ENCODE data around the gene CSE1L. TPM values are rescaled to one million over a fixed set of nuclear protein-coding genes. Genes with fewer than 3 reads are reported as not detected.
"Not testable (repeated sequence)": the region's sequence is repeated elsewhere in the genome, so short reads cannot be mapped to it uniquely, and the experiment has no call there.

Gene CSE1L
- total RNA-seq, 2 experiments from 2014 or later, result 86.1 to 88.9 TPM

DNA sequence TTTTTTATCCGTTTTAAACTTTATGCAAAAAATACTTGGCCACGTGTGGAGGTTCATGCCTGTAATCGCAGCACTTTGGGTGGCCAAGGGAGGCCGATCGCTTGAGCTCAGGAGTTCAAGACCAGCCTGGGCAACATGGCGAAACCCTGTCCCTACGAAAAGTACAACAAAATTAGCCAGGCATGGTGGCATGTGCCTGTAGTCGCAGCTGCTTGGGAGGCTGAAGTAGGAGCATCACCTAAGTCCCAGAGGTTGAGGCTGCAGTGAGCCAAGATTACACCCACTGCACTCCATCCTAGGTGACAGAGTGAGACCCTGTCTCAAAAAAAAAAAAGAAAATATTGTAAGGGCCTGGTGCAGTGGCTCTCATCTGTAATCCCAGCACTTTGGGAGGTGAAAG, 45.0 kb downstream of the CSE1L start:
- Mint-ChIP-seq H3K4me1 (ENCODE audit: low read depth) (no peaks in the 10 kb centered on the region), H3K9me3 (no peaks in the 10 kb centered on the region), H3K36me3 (ENCODE audit: low read depth) (peaks cover 39% of the 10 kb centered on the region), H3K4me3 (no peak overlapping the region), H3K27me3 (ENCODE audit: low read depth) (no peaks in the 10 kb centered on the region), H3K27ac (no peak overlapping the region)
- no peak for DNase-seq
- intact Hi-C loops (cut with micrococcal nuclease), result no loop called here
- CTCF ChIA-PET, result no interaction called here

DNA sequence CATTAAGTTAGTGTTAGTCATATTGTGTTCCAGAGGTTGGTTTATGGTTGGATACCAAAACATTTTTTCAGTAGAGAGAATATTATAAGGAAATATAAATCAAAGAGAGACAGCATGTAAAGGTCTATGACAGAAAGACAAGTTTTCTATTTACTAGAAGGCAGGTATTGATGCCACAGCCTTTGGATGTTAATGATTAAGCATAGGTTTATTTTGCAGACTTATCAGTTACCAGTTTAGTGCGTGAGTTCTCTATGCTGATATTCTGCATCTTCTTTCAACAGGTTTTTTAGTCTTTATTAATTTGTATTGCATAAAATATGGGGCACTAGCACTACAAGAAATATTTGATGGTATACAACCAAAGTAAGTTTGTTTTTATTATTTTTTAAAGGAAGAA, 45.6 kb downstream of the CSE1L start:
- H3K27ac Mint-ChIP-seq, result no peak overlapping the region
- H3K36me3 Mint-ChIP-seq (ENCODE audit: low read depth), result peaks cover 40% of the 10 kb centered on the region
- no peak overlapping the region for H3K4me3 Mint-ChIP-seq
- CTCF ChIA-PET, result no interaction called here
- DNase-seq, result no peak
- no peaks in the 10 kb centered on the region for H3K4me1 Mint-ChIP-seq (ENCODE audit: low read depth)
- no peaks in the 10 kb centered on the region for H3K27me3 Mint-ChIP-seq (ENCODE audit: low read depth)
- intact Hi-C loops (cut with micrococcal nuclease), result no loop called here
- no peaks in the 10 kb centered on the region for H3K9me3 Mint-ChIP-seq

DNA sequence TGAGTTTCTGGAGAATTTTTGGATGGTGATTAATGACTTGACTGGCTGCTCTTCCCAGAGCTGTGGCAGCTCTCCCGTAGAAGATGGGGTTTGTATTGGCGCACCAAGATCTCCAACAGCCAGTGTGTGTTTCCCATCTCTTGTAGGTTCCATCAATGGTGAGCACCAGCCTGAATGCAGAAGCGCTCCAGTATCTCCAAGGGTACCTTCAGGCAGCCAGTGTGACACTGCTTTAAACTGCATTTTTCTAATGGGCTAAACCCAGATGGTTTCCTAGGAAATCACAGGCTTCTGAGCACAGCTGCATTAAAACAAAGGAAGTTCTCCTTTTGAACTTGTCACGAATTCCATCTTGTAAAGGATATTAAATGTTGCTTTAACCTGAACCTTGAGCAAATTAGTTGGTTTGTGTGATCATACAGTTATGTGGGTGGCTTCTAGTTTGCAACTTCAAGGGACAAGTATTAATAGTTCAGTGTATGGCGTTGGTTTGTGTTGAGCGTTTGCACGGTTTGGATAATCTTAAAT, 50.2 kb downstream of the CSE1L start:
- no peaks in the 10 kb centered on the region for H3K27me3 Mint-ChIP-seq (ENCODE audit: low read depth)
- peaks cover 8% of the 10 kb centered on the region for H3K4me1 Mint-ChIP-seq (ENCODE audit: low read depth)
- CTCF ChIA-PET, result no interaction called here

DNA sequence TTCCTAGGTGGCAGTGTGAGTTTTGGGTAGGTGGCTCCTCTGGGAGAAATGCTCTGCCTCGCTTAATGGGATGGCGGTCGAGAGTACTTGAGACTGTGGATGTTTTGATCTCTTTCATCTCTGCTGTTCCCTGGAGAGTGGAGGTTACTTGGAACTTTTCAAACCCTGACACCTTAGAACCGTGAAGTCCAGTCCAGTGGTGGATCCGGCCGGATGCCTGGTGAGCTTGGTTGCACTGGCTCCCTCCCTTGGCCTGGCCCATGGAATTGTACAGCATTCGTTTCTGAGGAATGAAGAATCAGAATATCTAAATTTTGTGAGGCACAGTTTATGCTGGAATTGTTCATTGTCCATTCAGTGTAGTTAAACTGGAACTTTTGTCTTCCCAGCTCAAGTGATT, 51.0 kb downstream of the CSE1L start:
- DNase-seq, result no peak
- Mint-ChIP-seq H3K4me3 (no peak overlapping the region), H3K9me3 (no peaks in the 10 kb centered on the region), H3K27me3 (ENCODE audit: low read depth) (no peaks in the 10 kb centered on the region), H3K4me1 (ENCODE audit: low read depth) (peaks cover 8% of the 10 kb centered on the region), H3K36me3 (ENCODE audit: low read depth) (peaks cover 48% of the 10 kb centered on the region), H3K27ac (peak overlapping the region; percentile 61)
- intact Hi-C loops (cut with micrococcal nuclease), result no loop called here
- CTCF ChIA-PET, result interaction anchor here (1.0 kb wide), 1 partner anchor 109 kb away, joined by 3 read pairs; no protein-coding TSS in a partner anchor

More for the DNA sequence above, 50.2 kb downstream of the CSE1L start:
- H3K27ac Mint-ChIP-seq, result no peak overlapping the region
- no peak for DNase-seq
- intact Hi-C loops (cut with micrococcal nuclease), result no loop called here
- H3K9me3 Mint-ChIP-seq, result no peaks in the 10 kb centered on the region
- peaks cover 44% of the 10 kb centered on the region for H3K36me3 Mint-ChIP-seq (ENCODE audit: low read depth)
- H3K4me3 Mint-ChIP-seq, result no peak overlapping the region

DNA sequence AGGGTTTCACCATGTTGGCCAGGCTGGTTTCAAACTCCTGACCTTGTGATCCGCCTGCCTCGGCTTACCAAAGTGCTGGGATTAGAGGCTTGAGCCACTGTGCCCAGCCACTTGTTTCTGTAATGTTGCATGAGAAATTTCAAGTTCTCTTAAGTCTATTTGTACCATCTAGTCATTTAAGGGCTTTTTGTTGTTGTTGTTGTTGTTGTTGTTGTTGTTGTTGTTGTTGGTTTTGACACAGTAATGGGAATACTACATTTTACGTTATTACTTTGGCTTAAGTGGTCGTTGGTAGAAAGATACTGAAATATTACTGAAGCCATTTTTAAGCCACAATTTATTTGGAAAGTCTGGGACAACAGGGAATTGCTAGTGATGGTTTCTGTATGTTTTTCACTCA, 52.0 kb downstream of the CSE1L start:
- CTCF ChIA-PET, result interaction anchor here (1.0 kb wide), 1 partner anchor 110 kb away, joined by 3 read pairs; no protein-coding TSS in a partner anchor
- Mint-ChIP-seq H3K27ac (no peak overlapping the region), H3K36me3 (ENCODE audit: low read depth) (peaks cover 51% of the 10 kb centered on the region), H3K4me3 (no peak overlapping the region), H3K27me3 (ENCODE audit: low read depth) (no peaks in the 10 kb centered on the region), H3K9me3 (no peaks in the 10 kb centered on the region), H3K4me1 (ENCODE audit: low read depth) (peaks cover 8% of the 10 kb centered on the region)
- intact Hi-C loops (cut with micrococcal nuclease), result no loop called here
- no peak for DNase-seq

DNA sequence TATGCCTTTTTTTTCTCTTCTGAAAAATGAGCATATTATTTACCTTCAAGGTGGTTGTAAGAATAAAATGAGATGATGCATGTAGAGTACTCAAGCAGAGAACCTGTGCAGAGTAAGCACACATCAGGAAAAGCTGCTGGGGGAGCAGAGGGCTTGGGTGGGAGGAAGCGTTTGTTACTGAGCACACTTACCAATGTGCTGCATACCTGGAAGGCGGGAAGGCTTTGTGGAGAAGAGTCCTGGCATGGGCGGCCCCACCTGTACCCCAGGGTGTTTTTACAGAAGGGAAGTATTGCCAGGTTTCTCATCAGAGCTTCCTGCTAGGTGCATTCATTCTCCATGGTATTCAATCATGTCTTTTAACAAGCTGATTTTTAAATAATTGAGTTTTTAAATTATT, 52.9 kb downstream of the CSE1L start:
- no peaks in the 10 kb centered on the region for H3K27me3 Mint-ChIP-seq (ENCODE audit: low read depth)
- intact Hi-C loops (cut with micrococcal nuclease), result no loop called here
- H3K36me3 Mint-ChIP-seq (ENCODE audit: low read depth), result peaks cover 54% of the 10 kb centered on the region
- no peaks in the 10 kb centered on the region for H3K9me3 Mint-ChIP-seq
- no peak for DNase-seq
- H3K4me3 Mint-ChIP-seq, result no peak overlapping the region
- no peak overlapping the region for H3K27ac Mint-ChIP-seq
- H3K4me1 Mint-ChIP-seq (ENCODE audit: low read depth), result peaks cover 8% of the 10 kb centered on the region
- CTCF ChIA-PET, result interaction anchor here (0.6 kb wide), 1 partner anchor 34 kb away, joined by 4 read pairs; no protein-coding TSS in a partner anchor

DNA sequence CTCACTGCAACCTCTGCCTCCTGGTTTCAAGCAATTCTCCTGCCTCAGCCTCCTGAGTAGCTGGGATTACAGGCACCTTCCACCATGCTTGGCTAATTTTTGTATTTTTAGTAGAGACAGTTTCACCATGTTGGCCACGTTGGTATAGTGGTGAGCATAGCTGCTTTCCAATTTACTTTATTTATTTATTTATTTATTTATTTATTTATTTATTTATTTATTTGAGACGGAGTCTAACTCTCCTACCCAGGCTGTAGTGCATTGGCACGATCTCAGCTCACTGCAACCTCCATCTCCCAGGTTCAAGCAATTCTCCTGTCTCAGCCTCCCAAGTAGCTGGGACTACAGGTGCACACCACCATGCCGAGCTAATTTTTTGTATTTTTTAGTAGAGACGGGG, 54.2 kb downstream of the CSE1L start:
- DNase-seq; H3K27me3 Mint-ChIP-seq (ENCODE audit: low read depth); H3K4me3 Mint-ChIP-seq; intact Hi-C loops (cut with micrococcal nuclease); H3K27ac Mint-ChIP-seq; H3K4me1 Mint-ChIP-seq (ENCODE audit: low read depth); H3K9me3 Mint-ChIP-seq: not testable (repeated sequence)
- H3K36me3 Mint-ChIP-seq (ENCODE audit: low read depth), result peaks cover 50% of the 10 kb centered on the region
- CTCF ChIA-PET, result interaction anchor here (2.3 kb wide), 1 partner anchor 117 kb away, joined by 12 read pairs; no protein-coding TSS in a partner anchor

DNA sequence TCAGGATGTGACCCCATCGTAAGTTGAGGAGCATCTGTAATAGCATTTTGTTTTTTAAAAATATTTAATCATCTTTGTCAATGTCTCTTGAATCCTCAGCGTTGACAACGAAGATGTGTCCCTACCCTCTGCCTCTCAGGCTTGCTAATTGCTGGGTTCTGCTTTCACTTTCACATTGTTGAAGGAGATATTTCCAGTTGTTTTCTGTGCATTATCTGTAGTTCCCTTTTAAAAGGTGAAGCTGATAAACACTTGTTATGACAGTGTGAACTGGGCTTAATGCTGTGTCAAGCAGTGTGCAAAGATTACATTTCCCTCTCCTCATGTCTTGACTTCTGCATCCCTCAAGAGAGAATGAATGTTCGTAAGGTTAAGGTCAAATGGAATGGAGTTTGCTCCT, 54.9 kb downstream of the CSE1L start:
- CTCF ChIA-PET, result interaction anchor here (2.3 kb wide), 1 partner anchor 116 kb away, joined by 12 read pairs; no protein-coding TSS in a partner anchor
- intact Hi-C loops (cut with micrococcal nuclease), result no loop called here
- H3K27me3 Mint-ChIP-seq (ENCODE audit: low read depth), result no peaks in the 10 kb centered on the region
- peaks cover 8% of the 10 kb centered on the region for H3K4me1 Mint-ChIP-seq (ENCODE audit: low read depth)
- H3K36me3 Mint-ChIP-seq (ENCODE audit: low read depth), result peaks cover 48% of the 10 kb centered on the region
- peak overlapping the region; percentile 68 for H3K27ac Mint-ChIP-seq
- no peak overlapping the region for H3K4me3 Mint-ChIP-seq
- no peak for DNase-seq
- H3K9me3 Mint-ChIP-seq, result no peaks in the 10 kb centered on the region

DNA sequence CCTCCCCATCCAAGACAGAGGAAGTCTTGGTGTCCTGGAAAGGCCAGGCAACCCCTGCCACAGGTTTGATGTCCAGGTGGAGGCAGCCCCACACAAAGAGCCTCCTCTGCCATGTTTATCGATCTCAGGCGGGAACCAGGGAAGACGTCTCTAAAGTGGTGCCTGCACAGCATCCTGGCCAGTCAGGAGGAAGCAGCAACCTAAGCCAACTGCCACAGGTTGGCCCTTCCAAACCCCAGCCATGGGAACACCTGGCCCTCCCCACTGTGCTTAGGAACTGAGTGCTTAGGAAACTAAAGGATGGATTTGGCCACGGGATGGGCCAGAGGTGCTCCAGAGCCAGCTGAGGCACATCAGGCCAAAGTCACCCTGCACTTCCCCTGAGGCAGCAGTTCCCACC, 56.9 kb downstream of the CSE1L start:
- H3K4me3 Mint-ChIP-seq, result no peak overlapping the region
- no peaks in the 10 kb centered on the region for H3K9me3 Mint-ChIP-seq
- intact Hi-C loops (cut with micrococcal nuclease), result no loop called here
- no peak overlapping the region for H3K27ac Mint-ChIP-seq
- peaks cover 8% of the 10 kb centered on the region for H3K4me1 Mint-ChIP-seq (ENCODE audit: low read depth)
- H3K27me3 Mint-ChIP-seq (ENCODE audit: low read depth), result no peaks in the 10 kb centered on the region
- CTCF ChIA-PET, result no interaction called here
- peaks cover 33% of the 10 kb centered on the region for H3K36me3 Mint-ChIP-seq (ENCODE audit: low read depth)
- no peak for DNase-seq

DNA sequence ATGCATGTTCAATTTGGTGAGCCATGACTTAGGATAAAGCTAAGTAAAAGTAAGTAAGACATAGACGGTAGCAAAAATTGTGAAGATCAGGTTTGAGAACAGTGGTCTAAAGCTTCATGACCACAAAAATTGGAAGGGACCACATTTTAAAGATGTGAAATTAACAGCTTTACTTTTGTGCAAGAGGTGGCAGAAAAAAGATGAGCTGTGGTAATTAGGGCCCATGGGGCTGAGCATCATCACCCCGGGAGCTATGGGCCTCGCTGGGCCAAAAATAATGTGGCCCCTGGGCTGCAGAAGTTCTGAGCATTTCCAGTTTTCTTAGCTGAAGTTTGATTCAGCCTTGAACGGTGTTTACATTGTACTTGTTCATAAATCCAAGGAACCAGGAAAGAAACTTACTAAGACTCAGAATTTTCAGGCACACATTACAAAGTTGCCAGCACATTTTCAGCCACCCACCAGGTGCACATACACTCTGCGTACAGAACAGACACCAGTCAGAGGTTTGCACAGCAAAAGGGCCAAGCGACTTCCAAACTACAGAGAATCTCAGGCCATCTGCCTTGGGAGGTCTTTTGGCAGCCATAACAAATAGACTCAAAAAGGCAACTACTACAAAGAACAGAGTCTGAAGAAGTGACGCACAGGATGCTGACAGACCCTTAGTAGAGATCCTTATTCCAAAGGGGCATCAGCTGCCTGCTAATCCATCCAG, 57.7 kb downstream of the CSE1L start:
- peaks cover 30% of the 10 kb centered on the region for H3K36me3 Mint-ChIP-seq (ENCODE audit: low read depth)
- peaks cover 7% of the 10 kb centered on the region for H3K4me1 Mint-ChIP-seq (ENCODE audit: low read depth)
- H3K27ac Mint-ChIP-seq, result no peak overlapping the region
- no peak overlapping the region for H3K4me3 Mint-ChIP-seq
- no peaks in the 10 kb centered on the region for H3K9me3 Mint-ChIP-seq
- CTCF ChIA-PET, result no interaction called here
- intact Hi-C loops (cut with micrococcal nuclease), result no loop called here
- H3K27me3 Mint-ChIP-seq (ENCODE audit: low read depth), result no peaks in the 10 kb centered on the region
- DNase-seq, result no peak

DNA sequence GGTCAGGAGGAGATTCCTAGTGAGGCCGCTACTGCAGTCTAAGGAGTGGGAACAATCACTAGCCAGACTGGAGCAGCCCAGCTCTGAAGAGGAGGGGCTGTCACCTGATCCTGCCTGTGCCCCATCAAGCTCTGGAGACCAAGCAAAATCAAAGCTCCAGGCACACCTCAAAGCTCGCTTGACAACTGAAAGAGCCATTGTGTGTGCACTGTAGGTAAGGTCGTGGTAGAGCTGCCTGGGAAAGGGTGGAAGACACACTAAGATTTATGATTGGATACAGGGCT, 58.2 kb downstream of the CSE1L start:
- Mint-ChIP-seq H3K36me3 (ENCODE audit: low read depth) (peaks cover 28% of the 10 kb centered on the region), H3K4me3 (no peak overlapping the region), H3K27ac (no peak overlapping the region), H3K9me3 (no peaks in the 10 kb centered on the region), H3K27me3 (ENCODE audit: low read depth) (no peaks in the 10 kb centered on the region), H3K4me1 (ENCODE audit: low read depth) (peaks cover 6% of the 10 kb centered on the region)
- CTCF ChIA-PET, result interaction anchor here (0.8 kb wide), 1 partner anchor 116 kb away, joined by 3 read pairs; no protein-coding TSS in a partner anchor
- intact Hi-C loops (cut with micrococcal nuclease), result no loop called here
- DNase-seq, result no peak

DNA sequence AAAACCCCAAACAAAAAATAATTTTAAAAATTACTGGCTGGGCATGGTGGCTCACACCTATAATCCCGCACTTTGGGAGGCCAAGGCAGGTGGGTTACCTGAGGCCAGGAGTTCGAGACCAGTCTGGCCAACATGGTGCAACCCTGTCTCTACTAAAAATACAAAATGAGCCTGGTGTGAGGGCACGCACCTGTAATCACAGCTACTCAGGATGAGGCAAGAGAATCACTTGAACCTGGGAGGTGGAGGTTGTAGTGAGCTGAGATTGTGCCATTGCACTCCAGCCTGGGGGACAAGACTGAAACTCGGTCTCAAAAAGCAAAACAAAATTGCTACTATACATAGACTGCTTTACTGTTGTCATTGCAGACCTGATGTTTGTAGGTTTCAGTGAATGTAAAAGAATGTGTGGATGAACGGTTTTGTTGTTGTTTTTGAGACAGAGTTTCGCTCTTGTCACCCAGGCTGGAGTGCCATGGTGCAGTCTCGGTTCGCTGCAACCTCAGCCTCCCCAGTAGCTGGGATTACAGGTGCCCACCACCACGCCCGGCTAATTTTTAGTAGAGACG, 59.0 kb downstream of the CSE1L start:
- CTCF ChIA-PET, result interaction anchor here (0.8 kb wide), 1 partner anchor 115 kb away, joined by 3 read pairs; no protein-coding TSS in a partner anchor
- H3K4me3 Mint-ChIP-seq; intact Hi-C loops (cut with micrococcal nuclease); H3K9me3 Mint-ChIP-seq; DNase-seq; H3K27me3 Mint-ChIP-seq (ENCODE audit: low read depth); H3K4me1 Mint-ChIP-seq (ENCODE audit: low read depth); H3K27ac Mint-ChIP-seq: not testable (repeated sequence)
- peaks cover 30% of the 10 kb centered on the region for H3K36me3 Mint-ChIP-seq (ENCODE audit: low read depth)

DNA sequence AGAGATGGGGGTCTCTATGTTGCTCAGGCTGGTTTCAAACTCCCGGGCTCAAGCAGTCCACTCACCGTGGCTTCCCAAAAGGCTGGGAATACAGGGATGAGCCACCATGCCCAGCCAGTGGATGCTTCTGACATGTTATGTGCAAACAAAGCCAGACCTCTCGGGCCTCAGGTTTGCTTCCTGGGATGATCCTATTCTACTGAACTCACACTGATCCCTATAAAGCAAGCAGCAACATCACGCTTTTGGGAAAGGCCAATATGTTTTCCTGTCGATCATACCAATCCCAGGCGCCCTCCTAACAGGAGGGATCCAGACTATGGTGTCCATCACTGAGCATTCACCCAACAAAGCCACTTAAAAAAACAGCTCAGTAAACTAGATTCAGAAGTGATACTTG, 60.2 kb downstream of the CSE1L start:
- Mint-ChIP-seq H3K4me1 (ENCODE audit: low read depth) (no peaks in the 10 kb centered on the region), H3K27me3 (ENCODE audit: low read depth) (no peaks in the 10 kb centered on the region), H3K9me3 (no peaks in the 10 kb centered on the region), H3K4me3 (no peak overlapping the region), H3K27ac (no peak overlapping the region), H3K36me3 (ENCODE audit: low read depth) (peaks cover 34% of the 10 kb centered on the region)
- CTCF ChIA-PET, result interaction anchor here (1.0 kb wide), 1 partner anchor 111 kb away, joined by 5 read pairs; no protein-coding TSS in a partner anchor
- intact Hi-C loops (cut with micrococcal nuclease), result no loop called here
- DNase-seq, result no peak

All from activated naive CD4-positive, alpha-beta T cell treated with anti-CD3 and anti-CD28 coated beads for 36 hours (primary cell).